ENCODE data around the gene CDH22. TPM values are rescaled to one million over a fixed set of nuclear protein-coding genes. Genes with fewer than 3 reads are reported as not detected.
A peak's percentile ranks its signal among the peaks of the same experiment; 100 is the strongest.

CDH22 gene
- total and polyA plus RNA-seq, 12 donors = 0.04 to 11.0 (median 0.64) TPM

DNA sequence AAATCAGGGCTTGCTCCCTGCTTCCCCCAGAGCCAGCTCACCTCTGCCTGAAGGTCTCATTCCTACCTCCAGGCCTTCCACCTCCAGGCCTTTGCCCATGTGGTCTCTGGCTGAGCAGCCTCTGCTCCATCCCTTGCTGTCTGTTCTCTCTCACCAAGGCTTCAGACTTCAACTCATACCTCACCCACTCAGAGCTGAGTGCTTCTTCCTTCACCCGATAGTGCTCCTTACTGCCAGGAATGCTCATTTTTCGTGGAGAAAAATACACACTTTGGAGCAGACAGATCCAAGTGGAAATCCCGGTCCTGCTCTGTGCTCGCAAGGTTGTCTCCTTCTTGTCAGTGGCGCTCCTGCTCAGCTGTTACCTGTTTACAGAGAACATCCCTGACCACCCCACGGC is 7.0 kb upstream of the CDH22 start:
- TF ChIP-seq, protein P1, sequence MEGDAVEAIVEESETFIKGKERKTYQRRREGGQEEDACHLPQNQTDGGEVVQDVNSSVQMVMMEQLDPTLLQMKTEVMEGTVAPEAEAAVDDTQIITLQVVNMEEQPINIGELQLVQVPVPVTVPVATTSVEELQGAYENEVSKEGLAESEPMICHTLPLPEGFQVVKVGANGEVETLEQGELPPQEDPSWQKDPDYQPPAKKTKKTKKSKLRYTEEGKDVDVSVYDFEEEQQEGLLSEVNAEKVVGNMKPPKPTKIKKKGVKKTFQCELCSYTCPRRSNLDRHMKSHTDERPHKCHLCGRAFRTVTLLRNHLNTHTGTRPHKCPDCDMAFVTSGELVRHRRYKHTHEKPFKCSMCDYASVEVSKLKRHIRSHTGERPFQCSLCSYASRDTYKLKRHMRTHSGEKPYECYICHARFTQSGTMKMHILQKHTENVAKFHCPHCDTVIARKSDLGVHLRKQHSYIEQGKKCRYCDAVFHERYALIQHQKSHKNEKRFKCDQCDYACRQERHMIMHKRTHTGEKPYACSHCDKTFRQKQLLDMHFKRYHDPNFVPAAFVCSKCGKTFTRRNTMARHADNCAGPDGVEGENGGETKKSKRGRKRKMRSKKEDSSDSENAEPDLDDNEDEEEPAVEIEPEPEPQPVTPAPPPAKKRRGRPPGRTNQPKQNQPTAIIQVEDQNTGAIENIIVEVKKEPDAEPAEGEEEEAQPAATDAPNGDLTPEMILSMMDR (IDR thresholded peaks at IDR 0.05) = no peak
- H3K9me3 ChIP-seq = no peaks in the 10 kb centered on the region
- ATAC-seq (no peak), DNase-seq (no peak)
- H3K4me1 ChIP-seq = peaks cover 0 to 9% (median 4%) of the 10 kb centered on the region in 9 donors
- H3K27me3 ChIP-seq = peaks cover 24 to 100% (median 91%) of the 10 kb centered on the region in 7 donors
- intact Hi-C loops (cut with DNase I) = no loop called here
- no peaks in the 10 kb centered on the region for H3K36me3 ChIP-seq
- H3K27ac ChIP-seq = no peak overlapping the region
- no peak overlapping the region for H3K4me3 ChIP-seq
- 66 to 69% methylated on average over 6 of the region's 6 CpGs for WGBS, 2 donors

DNA sequence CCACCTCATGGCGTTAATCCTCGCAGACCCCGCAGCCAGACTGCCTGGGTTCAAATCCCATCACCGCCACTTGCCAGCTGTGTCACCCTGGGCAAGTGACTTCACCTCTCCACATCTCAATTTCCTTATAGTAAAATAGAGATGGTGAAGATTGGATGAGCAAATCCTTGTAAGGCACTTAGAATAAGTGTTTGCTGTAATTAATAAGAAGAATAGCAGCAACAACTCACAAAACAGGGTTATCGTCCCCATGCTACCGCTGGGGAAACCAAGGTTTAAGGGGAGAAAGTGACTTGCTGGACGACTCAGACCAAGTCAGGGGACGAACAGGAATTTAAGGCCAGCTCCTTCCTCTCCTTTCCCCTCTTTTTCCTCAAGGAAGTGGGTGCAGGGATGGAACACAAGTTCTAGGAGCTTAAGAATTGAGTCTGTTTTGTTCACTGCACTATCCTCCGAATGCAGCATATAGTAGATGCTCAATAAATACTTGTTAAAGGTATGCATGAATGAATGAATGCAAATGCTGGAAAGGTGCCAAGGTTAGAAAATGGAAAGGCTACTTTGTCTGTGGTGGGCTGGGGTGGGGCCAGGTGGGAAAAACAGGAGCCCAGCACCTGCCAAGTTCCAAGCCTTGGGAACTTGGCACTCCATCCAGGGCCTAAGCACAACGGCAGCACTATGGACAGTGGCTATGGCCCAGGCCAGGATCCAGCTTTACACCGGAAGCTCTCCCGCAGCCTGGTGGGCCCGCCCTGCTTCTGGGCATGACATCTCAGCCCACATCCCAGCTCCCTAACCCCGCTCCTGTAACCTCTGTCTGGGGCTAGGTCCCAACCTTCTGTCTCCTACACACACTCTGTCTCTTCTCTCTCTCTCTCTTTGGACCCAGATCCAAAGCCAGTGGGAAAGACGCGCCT is 4.9 kb upstream of the CDH22 start:
- Histone ChIP-seq H3K27me3 (peaks cover 31 to 100% (median 97%) of the 10 kb centered on the region in 7 donors), H3K36me3 (no peaks in the 10 kb centered on the region), H3K4me1 (peaks cover 0 to 12% (median 7%) of the 10 kb centered on the region in 9 donors), H3K27ac (no peak overlapping the region), H3K9me3 (no peaks in the 10 kb centered on the region), H3K4me3 (no peak overlapping the region)
- intact Hi-C loops (cut with DNase I) = no loop called here
- ATAC-seq (no peak), DNase-seq (no peak)
- TF ChIP-seq, protein P1 (IDR thresholded peaks at IDR 0.05) = no peak
- 46 to 50% methylated on average over 16 of the region's 16 CpGs for WGBS, 2 donors

DNA sequence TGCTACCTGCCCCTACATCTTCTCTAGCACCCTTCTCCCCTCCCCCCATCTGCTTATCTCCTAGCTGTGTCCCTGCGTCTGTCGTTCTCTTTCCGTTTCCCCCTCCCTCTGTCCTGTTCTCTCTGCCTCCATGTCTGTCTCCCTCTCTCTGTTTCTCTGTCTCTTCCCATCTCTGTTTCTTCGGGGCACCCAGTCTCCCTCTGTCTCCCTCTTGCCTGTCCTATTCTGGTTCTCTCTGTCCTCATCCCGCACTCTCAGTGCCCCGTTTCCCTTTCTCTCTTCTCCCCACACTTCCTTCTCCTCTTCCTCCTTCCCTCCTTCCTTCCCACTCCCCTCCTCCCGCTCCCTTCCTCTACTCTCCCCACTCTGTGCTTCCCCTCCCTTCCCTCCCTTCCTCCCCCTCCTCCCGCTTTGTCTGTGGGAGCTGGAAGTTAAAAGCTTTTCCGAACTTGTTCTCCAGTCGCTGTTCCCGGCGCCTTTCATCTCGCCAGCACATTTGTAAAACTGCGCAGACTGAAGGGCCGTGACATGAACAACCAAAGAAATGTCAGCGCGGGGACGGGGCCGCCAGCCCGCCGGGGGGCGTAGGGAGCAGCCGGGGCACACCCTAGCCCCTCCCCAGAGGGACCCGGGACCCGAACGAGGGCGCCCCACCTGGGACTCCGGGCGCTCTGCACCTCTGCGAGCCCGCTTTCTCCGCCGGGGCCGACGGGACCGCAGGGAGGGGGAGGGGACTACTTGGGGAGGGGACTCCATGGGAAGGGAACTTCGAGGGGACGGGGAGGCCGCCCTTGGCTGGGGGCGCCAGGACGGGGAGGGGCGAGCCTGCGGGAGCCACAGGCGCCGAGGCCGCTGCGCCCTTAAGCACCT is 4.0 kb upstream of the CDH22 start:
- H3K9me3 ChIP-seq = no peaks in the 10 kb centered on the region
- H3K27ac ChIP-seq = no peak overlapping the region
- intact Hi-C loops (cut with DNase I) = no loop called here

DNA sequence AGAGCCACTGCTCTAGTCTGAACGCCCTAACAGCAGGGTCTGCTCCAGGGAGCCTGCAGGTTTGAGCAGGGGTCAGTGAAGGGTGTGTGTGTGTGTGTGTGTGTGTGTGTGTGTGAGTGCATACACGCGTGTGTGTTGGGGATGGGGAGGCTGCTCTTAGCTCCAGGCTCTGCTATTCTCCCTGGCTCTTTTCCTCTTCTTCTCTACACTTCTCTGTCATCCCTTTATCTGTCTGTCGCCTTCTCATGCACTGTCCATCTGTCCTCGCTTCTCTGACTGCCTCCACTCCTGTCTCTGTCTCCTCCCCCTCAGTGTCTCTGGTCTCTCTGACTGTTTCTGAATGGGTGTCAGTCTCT is 3.4 kb upstream of the CDH22 start:
- no peaks in the 10 kb centered on the region for H3K36me3 ChIP-seq
- TF ChIP-seq, protein P1 (IDR thresholded peaks at IDR 0.05) = no peak
- DNase-seq (no peak), ATAC-seq (no peak)
- H3K4me3 ChIP-seq = no peak overlapping the region
- peaks cover 3 to 23% (median 15%) of the 10 kb centered on the region in 9 donors for H3K4me1 ChIP-seq
- no peaks in the 10 kb centered on the region for H3K9me3 ChIP-seq
- peaks cover 46 to 100% (median 98%) of the 10 kb centered on the region in 7 donors for H3K27me3 ChIP-seq
- 5 to 8% methylated on average over 5 of the region's 5 CpGs for WGBS, 2 donors
- H3K27ac ChIP-seq = no peak overlapping the region
- intact Hi-C loops (cut with DNase I) = no loop called here

More for the DNA sequence above, 4.0 kb upstream of the CDH22 start:
- H3K27me3 ChIP-seq = peaks cover 40 to 100% (median 98%) of the 10 kb centered on the region in 7 donors
- DNase-seq = no peak
- TF ChIP-seq, protein P1 (IDR thresholded peaks at IDR 0.05) = peak in 1 of 9 donors; percentile 8
- no peaks in the 10 kb centered on the region for H3K36me3 ChIP-seq
- H3K4me1 ChIP-seq = peaks cover under 1 to 18% (median 12%) of the 10 kb centered on the region in 9 donors
- 1% methylated on average over 47 of the region's 47 CpGs for WGBS, 2 donors
- ATAC-seq = no peak
- peak overlapping the region in 2 of 10 donors; percentile 8 to 16 for H3K4me3 ChIP-seq

Measured in heart right ventricle (tissue), 16 donors.